CD4-positive, CD25-positive, alpha-beta regulatory T cell (primary cell): ENCODE measurements around the gene LRP1. TPM values are rescaled to one million over a fixed set of nuclear protein-coding genes. Genes with fewer than 3 reads are reported as not detected.

Experiments
- ATAC-seq, 2 donors: fragments of 150-1000 bp; cut with Tn5 transposase; one replicate each; pipeline ENCODE4 v1.10.0; 2021; ENCODE audit warnings: low read depth in 2 of 2, moderate number of reproducible peaks in 2 of 2, moderate library complexity in 1 of 2
- DNase-seq, 3 donors: peaks; one replicate each; pipeline versions ENCODE4 v3.0.0 to v3.0.0-alpha.2; 2012 to 2022; ENCODE audit warnings: mixed read lengths in 1 of 3
- H3K27ac ChIP-seq: one replicate; pipeline ENCODE4 v1.7.0; 2013; ENCODE audit warnings: mild to moderate bottlenecking, low read length; ENCODE audit not compliant: insufficient read depth, poor library complexity, severe bottlenecking
- H3K27me3 ChIP-seq: one replicate; pipeline ENCODE4 v1.7.0; 2013; ENCODE audit warnings: low read length; ENCODE audit not compliant: control insufficient read depth, insufficient read depth
- H3K36me3 ChIP-seq: one replicate; pipeline ENCODE4 v1.7.0; 2013; ENCODE audit warnings: mild to moderate bottlenecking, low read length, moderate library complexity; ENCODE audit not compliant: control insufficient read depth, insufficient read depth
- H3K4me1 ChIP-seq: 2 replicates; pipeline ENCODE4 v1.7.0; 2013; ENCODE audit warnings: mild to moderate bottlenecking, low read length; ENCODE audit not compliant: insufficient read depth, control insufficient read depth, poor library complexity, severe bottlenecking
- H3K4me3 ChIP-seq: one replicate; pipeline ENCODE4 v1.7.0; 2013; ENCODE audit warnings: low read depth, mild to moderate bottlenecking, low read length, moderate library complexity
- H3K9me3 ChIP-seq, 2 experiments: 1 replicate in 1 of 2; 2 replicates in 1 of 2; pipeline ENCODE4 v1.7.0; 2013; ENCODE audit warnings: low read length in 2 of 2, mild to moderate bottlenecking in 1 of 2, moderate library complexity in 1 of 2; ENCODE audit not compliant: control insufficient read depth in 2 of 2
- H3K27ac Mint-ChIP-seq, 3 donors: one replicate each; pipeline ENCODE4 v1.8.0; 2020 to 2022; ENCODE audit warnings: mild to moderate bottlenecking in 3 of 3, mixed read lengths in 3 of 3, moderate library complexity in 2 of 3
- H3K27me3 Mint-ChIP-seq: one replicate; pipeline ENCODE4 v1.8.0; 2022; ENCODE audit warnings: mild to moderate bottlenecking, mixed read lengths
- H3K36me3 Mint-ChIP-seq: one replicate; pipeline ENCODE4 v1.8.0; 2020; ENCODE audit warnings: mixed read lengths
- H3K4me1 Mint-ChIP-seq, 4 donors: one replicate each; pipeline ENCODE4 v1.8.0; 2020 to 2022; ENCODE audit warnings: mixed read lengths in 4 of 4, mild to moderate bottlenecking in 1 of 4
- H3K4me3 Mint-ChIP-seq, 4 donors: one replicate each; pipeline ENCODE4 v1.8.0; 2020 to 2022; ENCODE audit warnings: mild to moderate bottlenecking in 4 of 4, mixed read lengths in 4 of 4, moderate library complexity in 3 of 4
- H3K9me3 Mint-ChIP-seq, 7 donors: one replicate each; pipeline ENCODE4 v1.8.0; 2020 to 2022; ENCODE audit warnings: mixed read lengths in 7 of 7, mild to moderate bottlenecking in 3 of 7, moderate library complexity in 2 of 7
- polyA plus RNA-seq, 4 donors: library from polyadenylated mRNA; unstranded; fragments of 300-500 nt; fragmentation: Illumina TruSeq; gene quantifications; one replicate each; pipeline ENCODE4 v1.2.3, GENCODE V29; 2021
- total RNA-seq: library from RNA; stranded (reverse); gene quantifications from one replicate; pipeline ENCODE4 v1.2.3, GENCODE V29; 2022

Gene LRP1
- total and polyA plus RNA-seq, 5 donors from 2014 or later, result 0.13 to 3.9 (median 0.21) TPM; not detected in 1

GRCh38 chr12:57193706-57194245 is 65.5 kb downstream of the LRP1 start:
- Mint-ChIP-seq H3K27ac (no peak overlapping the region), H3K9me3 (no peaks in the 10 kb centered on the region), H3K4me3 (no peak overlapping the region), H3K4me1 (no peaks in the 10 kb centered on the region), H3K36me3 (no peaks in the 10 kb centered on the region), H3K27me3 (no peaks in the 10 kb centered on the region)
- no peaks in the 10 kb centered on the region for H3K4me1 ChIP-seq
- no peaks in the 10 kb centered on the region for H3K27me3 ChIP-seq
- ATAC-seq, result no peak
- H3K27ac ChIP-seq, result no peak overlapping the region
- H3K9me3 ChIP-seq, result no peaks in the 10 kb centered on the region
- H3K4me3 ChIP-seq, result no peak overlapping the region
- H3K36me3 ChIP-seq, result no peaks in the 10 kb centered on the region
- no peak for DNase-seq

GRCh38 chr12:57194253-57194652 is 66.0 kb downstream of the LRP1 start:
- no peaks in the 10 kb centered on the region for H3K36me3 Mint-ChIP-seq
- no peaks in the 10 kb centered on the region for H3K27me3 ChIP-seq
- H3K4me3 ChIP-seq, result no peak overlapping the region
- no peaks in the 10 kb centered on the region for H3K4me1 Mint-ChIP-seq
- H3K27ac ChIP-seq, result no peak overlapping the region
- no peaks in the 10 kb centered on the region for H3K36me3 ChIP-seq
- H3K9me3 ChIP-seq, result no peaks in the 10 kb centered on the region
- no peaks in the 10 kb centered on the region for H3K4me1 ChIP-seq
- no peaks in the 10 kb centered on the region for H3K9me3 Mint-ChIP-seq
- no peaks in the 10 kb centered on the region for H3K27me3 Mint-ChIP-seq
- H3K27ac Mint-ChIP-seq, result no peak overlapping the region
- no peak for DNase-seq
- no peak for ATAC-seq
- no peak overlapping the region for H3K4me3 Mint-ChIP-seq

GRCh38 chr12:57195186-57195585 is 66.9 kb downstream of the LRP1 start:
- DNase-seq, result no peak
- Mint-ChIP-seq H3K4me3 (no peak overlapping the region), H3K27me3 (no peaks in the 10 kb centered on the region), H3K27ac (no peak overlapping the region), H3K36me3 (no peaks in the 10 kb centered on the region), H3K4me1 (no peaks in the 10 kb centered on the region), H3K9me3 (no peaks in the 10 kb centered on the region)
- no peaks in the 10 kb centered on the region for H3K9me3 ChIP-seq
- no peak overlapping the region for H3K27ac ChIP-seq
- no peaks in the 10 kb centered on the region for H3K36me3 ChIP-seq
- H3K27me3 ChIP-seq, result no peaks in the 10 kb centered on the region
- no peak for ATAC-seq
- no peaks in the 10 kb centered on the region for H3K4me1 ChIP-seq
- H3K4me3 ChIP-seq, result no peak overlapping the region

GRCh38 chr12:57195611-57196371 is 67.5 kb downstream of the LRP1 start:
- Mint-ChIP-seq H3K4me3 (no peak overlapping the region), H3K4me1 (no peaks in the 10 kb centered on the region), H3K27me3 (no peaks in the 10 kb centered on the region), H3K9me3 (no peaks in the 10 kb centered on the region), H3K36me3 (no peaks in the 10 kb centered on the region), H3K27ac (no peak overlapping the region)
- no peaks in the 10 kb centered on the region for H3K27me3 ChIP-seq
- no peak overlapping the region for H3K4me3 ChIP-seq
- no peaks in the 10 kb centered on the region for H3K9me3 ChIP-seq
- H3K4me1 ChIP-seq, result no peaks in the 10 kb centered on the region
- no peaks in the 10 kb centered on the region for H3K36me3 ChIP-seq
- ATAC-seq (no peak), DNase-seq (no peak)
- no peak overlapping the region for H3K27ac ChIP-seq

DNA sequence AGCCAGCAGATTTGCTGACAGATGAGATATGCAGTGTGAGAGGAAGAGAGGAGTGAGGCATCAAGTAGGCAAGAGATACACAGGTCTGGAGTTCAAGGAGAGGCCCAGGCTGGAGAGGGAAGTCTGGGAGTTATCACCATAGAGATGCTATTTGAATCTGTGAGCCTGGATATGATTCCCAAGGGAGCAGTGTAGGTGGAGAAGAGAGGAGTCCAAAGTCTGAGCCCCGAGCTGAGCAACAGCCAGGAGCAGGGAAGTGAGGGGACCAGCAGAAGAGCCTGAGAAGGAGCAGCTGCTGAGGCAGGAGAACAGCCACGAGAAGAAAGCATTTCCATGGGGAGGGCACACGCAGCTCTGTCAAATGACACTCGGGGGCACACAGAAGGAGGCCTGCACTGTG is 68.2 kb downstream of the LRP1 start:
- DNase-seq (no peak), ATAC-seq (no peak)
- Mint-ChIP-seq H3K36me3 (no peaks in the 10 kb centered on the region), H3K27me3 (no peaks in the 10 kb centered on the region), H3K4me1 (no peaks in the 10 kb centered on the region), H3K27ac (peak overlapping the region in 1 of 3 donors; percentile 48), H3K9me3 (no peaks in the 10 kb centered on the region), H3K4me3 (no peak overlapping the region)
- Histone ChIP-seq H3K9me3 (no peaks in the 10 kb centered on the region), H3K4me1 (no peaks in the 10 kb centered on the region), H3K27ac (no peak overlapping the region), H3K36me3 (no peaks in the 10 kb centered on the region), H3K4me3 (no peak overlapping the region), H3K27me3 (no peaks in the 10 kb centered on the region)

DNA sequence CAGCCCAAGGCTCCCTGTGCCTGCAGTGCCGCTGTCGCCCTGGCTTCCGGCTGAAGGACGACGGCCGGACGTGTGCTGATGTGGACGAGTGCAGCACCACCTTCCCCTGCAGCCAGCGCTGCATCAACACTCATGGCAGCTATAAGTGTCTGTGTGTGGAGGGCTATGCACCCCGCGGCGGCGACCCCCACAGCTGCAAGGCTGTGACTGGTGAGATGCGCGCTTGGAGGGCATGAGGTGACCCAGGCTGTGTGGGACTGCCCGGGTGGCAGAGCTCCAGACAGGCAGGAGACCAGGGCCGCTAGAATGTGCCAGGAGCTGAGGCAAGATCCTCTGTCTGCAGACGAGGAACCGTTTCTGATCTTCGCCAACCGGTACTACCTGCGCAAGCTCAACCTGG is 68.7 kb downstream of the LRP1 start:
- H3K27me3 Mint-ChIP-seq, result no peaks in the 10 kb centered on the region
- no peaks in the 10 kb centered on the region for H3K9me3 Mint-ChIP-seq
- H3K4me3 Mint-ChIP-seq, result no peak overlapping the region
- H3K4me1 Mint-ChIP-seq, result no peaks in the 10 kb centered on the region
- H3K27me3 ChIP-seq, result no peaks in the 10 kb centered on the region
- no peaks in the 10 kb centered on the region for H3K36me3 ChIP-seq
- H3K36me3 Mint-ChIP-seq, result no peaks in the 10 kb centered on the region
- no peak overlapping the region for H3K4me3 ChIP-seq
- H3K4me1 ChIP-seq, result no peaks in the 10 kb centered on the region
- H3K27ac Mint-ChIP-seq, result no peak overlapping the region
- DNase-seq (no peak), ATAC-seq (no peak)
- H3K9me3 ChIP-seq, result no peaks in the 10 kb centered on the region
- H3K27ac ChIP-seq, result no peak overlapping the region

GRCh38 chr12:57198329-57198728 is 70.0 kb downstream of the LRP1 start:
- H3K27ac Mint-ChIP-seq, result no peak overlapping the region
- H3K4me1 ChIP-seq, result no peaks in the 10 kb centered on the region
- H3K36me3 ChIP-seq, result no peaks in the 10 kb centered on the region
- H3K4me3 Mint-ChIP-seq, result no peak overlapping the region
- no peaks in the 10 kb centered on the region for H3K9me3 Mint-ChIP-seq
- ATAC-seq (no peak), DNase-seq (no peak)
- H3K4me3 ChIP-seq, result no peak overlapping the region
- H3K27me3 Mint-ChIP-seq, result no peaks in the 10 kb centered on the region
- no peaks in the 10 kb centered on the region for H3K4me1 Mint-ChIP-seq
- no peaks in the 10 kb centered on the region for H3K9me3 ChIP-seq
- no peaks in the 10 kb centered on the region for H3K27me3 ChIP-seq
- no peak overlapping the region for H3K27ac ChIP-seq
- H3K36me3 Mint-ChIP-seq, result no peaks in the 10 kb centered on the region

GRCh38 chr12:57199191-57199590 is 70.9 kb downstream of the LRP1 start:
- no peaks in the 10 kb centered on the region for H3K9me3 Mint-ChIP-seq
- H3K27ac Mint-ChIP-seq, result no peak overlapping the region

More at GRCh38 chr12:57199191-57199590, 70.9 kb downstream of the LRP1 start:
- Histone ChIP-seq H3K4me3 (no peak overlapping the region), H3K4me1 (no peaks in the 10 kb centered on the region), H3K36me3 (no peaks in the 10 kb centered on the region), H3K27me3 (no peaks in the 10 kb centered on the region), H3K9me3 (no peaks in the 10 kb centered on the region), H3K27ac (no peak overlapping the region)
- DNase-seq (no peak), ATAC-seq (no peak)
- Mint-ChIP-seq H3K4me1 (no peaks in the 10 kb centered on the region), H3K4me3 (no peak overlapping the region), H3K36me3 (no peaks in the 10 kb centered on the region), H3K27me3 (no peaks in the 10 kb centered on the region)
